Measurements from ENCODE around the gene TNFSF11.
A peak's percentile ranks its signal among the peaks of the same experiment; 100 is the strongest.

The TNFSF11 gene

DNA sequence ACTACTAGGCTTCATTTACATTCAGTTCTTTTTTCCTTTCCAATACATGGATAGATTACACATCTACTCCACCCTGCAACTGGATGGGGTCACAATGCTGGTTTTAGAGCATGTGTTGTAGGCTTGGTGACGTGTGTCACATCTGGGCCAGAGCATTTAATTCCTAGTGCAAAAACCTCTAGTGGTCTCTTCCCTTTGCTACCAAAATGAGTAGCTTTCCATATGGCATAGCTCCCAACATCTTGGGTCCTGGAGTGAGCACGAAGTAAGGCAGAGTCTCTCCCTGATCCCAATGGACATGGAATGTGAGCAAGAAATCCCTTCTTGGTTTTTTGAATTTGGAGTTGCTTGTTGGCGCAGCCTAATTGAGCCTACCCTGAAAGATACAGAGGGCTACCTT lies 51.7 kb downstream of the TNFSF11 start:
- no peak for DNase-seq (ENCODE audit: low read depth)
- no peak overlapping the region for H3K4me3 ChIP-seq (ENCODE audit: low read depth, low read length)
- no peak for TF ChIP-seq CTCF (conservative IDR thresholded peaks at IDR 0.05; ENCODE audit: low read depth, low read length)

DNA sequence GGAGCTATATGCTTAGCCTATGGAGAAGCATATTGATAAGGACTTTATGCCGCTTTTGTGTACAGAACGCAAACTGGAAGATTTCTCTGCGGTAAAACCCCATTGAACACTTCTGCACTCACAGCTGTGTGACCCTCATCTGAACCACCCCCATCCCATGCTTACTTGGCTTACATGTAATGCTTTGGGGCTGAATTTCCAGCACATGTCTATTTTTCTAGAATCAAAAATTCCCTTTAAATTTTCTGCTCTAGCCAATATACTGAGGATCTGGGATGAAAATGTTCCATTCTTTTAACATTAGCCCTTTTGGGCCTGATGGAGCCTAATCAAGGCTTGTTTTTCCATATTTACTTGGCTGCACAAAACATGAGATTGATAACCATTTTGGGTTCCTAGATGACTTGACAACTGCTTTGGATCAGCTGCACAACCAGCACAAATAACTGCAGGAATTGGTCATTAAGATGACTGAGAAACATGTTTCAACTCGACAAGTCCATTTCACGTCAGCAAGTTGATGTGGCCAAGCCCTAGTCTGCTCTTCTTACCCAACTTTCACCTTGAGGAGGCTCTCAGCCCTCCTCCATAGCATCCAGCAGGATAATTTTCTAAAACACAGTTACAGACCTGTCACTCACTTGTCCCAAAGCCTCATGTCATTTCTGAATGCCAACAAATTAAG lies 52.4 kb downstream of the TNFSF11 start:
- DNase-seq (ENCODE audit: low read depth): no peak
- TF ChIP-seq CTCF (conservative IDR thresholded peaks at IDR 0.05; ENCODE audit: low read depth, low read length): no peak

GRCh38 chr13:42628666-42629065 lies 54.7 kb downstream of the TNFSF11 start:
- no peak for DNase-seq (ENCODE audit: low read depth)
- H3K4me3 ChIP-seq (ENCODE audit: low read depth, low read length): no peak overlapping the region
- TF ChIP-seq CTCF (conservative IDR thresholded peaks at IDR 0.05; ENCODE audit: low read depth, low read length): no peak

More for the DNA sequence above, 52.4 kb downstream of the TNFSF11 start:
- H3K4me3 ChIP-seq (ENCODE audit: low read depth, low read length): no peak overlapping the region

DNA sequence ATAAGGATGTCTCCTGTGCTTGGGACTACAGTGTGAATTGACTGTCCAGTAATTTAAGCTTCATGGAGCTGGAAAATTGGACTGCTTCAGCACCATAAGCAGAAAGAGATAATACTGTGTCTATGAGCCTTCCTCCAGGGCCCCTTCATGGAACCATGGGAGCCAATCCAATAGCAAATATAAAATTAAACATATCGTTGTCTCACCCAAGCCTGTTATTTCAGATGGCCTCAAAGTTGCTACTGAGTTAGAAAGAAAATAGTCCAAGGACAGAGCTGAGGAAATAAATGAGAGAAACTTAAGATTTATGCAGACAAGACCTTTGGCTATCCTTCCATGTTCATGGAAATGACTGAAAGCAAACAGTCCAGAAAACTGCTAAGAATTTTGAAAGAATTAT lies 57.2 kb downstream of the TNFSF11 start:
- no peak for TF ChIP-seq CTCF (conservative IDR thresholded peaks at IDR 0.05; ENCODE audit: low read depth, low read length)
- DNase-seq (ENCODE audit: low read depth): no peak

GRCh38 chr13:42633495-42633894 lies 59.5 kb downstream of the TNFSF11 start:
- H3K4me3 ChIP-seq (ENCODE audit: low read depth, low read length): no peak overlapping the region
- peak; percentile 12 for DNase-seq (ENCODE audit: low read depth)

More for the DNA sequence above, 57.2 kb downstream of the TNFSF11 start:
- H3K4me3 ChIP-seq (ENCODE audit: low read depth, low read length): no peak overlapping the region

GRCh38 chr13:42638101-42638500 lies 64.1 kb downstream of the TNFSF11 start:
- no peak overlapping the region for H3K4me3 ChIP-seq (ENCODE audit: low read depth, low read length)
- no peak for TF ChIP-seq CTCF (conservative IDR thresholded peaks at IDR 0.05; ENCODE audit: low read depth, low read length)

More at GRCh38 chr13:42633495-42633894, 59.5 kb downstream of the TNFSF11 start:
- TF ChIP-seq CTCF (conservative IDR thresholded peaks at IDR 0.05; ENCODE audit: low read depth, low read length): no peak

DNA sequence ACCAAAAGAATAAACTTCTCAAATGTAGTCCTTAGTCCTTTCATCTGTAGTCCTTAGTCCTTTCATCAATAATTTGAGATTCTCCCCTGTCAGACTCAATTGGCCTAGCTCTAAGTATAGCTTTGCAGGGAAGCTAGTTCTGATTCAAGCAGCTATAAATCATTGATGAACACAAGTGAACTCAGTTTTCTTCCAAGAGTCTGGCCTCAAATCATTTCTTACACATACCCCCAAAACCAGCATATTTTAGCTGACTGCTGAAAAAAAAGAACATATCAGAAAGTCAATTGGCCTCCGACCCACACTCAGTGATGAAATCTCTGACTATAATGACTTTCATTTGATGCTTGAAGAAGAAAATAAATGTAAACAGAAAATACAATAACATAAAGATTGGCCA lies 64.9 kb downstream of the TNFSF11 start:
- TF ChIP-seq CTCF (conservative IDR thresholded peaks at IDR 0.05; ENCODE audit: low read depth, low read length): no peak
- no peak overlapping the region for H3K4me3 ChIP-seq (ENCODE audit: low read depth, low read length)
- DNase-seq (ENCODE audit: low read depth): no peak

More at GRCh38 chr13:42638101-42638500, 64.1 kb downstream of the TNFSF11 start:
- DNase-seq (ENCODE audit: low read depth): no peak

All from choroid plexus epithelial cell (primary cell).